HG02938 (cell line): Measurements from ENCODE around the gene C14orf180.

Experiments
- ATAC-seq: cut with Tn5 transposase; IDR thresholded peaks from one replicate; pipeline ENCODE4 v1.9.1; 2021; ENCODE audit warnings: mild to moderate bottlenecking, moderate library complexity; ENCODE audit not compliant: unreplicated experiment

Gene C14orf180

GRCh38 chr14:104549536-104550339 is 29.8 kb upstream of the C14orf180 start:
- ATAC-seq = no peak

GRCh38 chr14:104550340-104550860 is 29.2 kb upstream of the C14orf180 start:
- ATAC-seq = no peak

GRCh38 chr14:104550861-104551728 is 28.5 kb upstream of the C14orf180 start:
- ATAC-seq = no peak

- ATAC-seq = no peak
Observed at GRCh38 chr14:104551851-104552737, 27.5 kb upstream of the C14orf180 start.

- no peak for ATAC-seq
Observed at GRCh38 chr14:104552738-104553125, 26.8 kb upstream of the C14orf180 start.

- no peak for ATAC-seq
Observed at GRCh38 chr14:104553166-104554087, 26.1 kb upstream of the C14orf180 start.

GRCh38 chr14:104554088-104554607 is 25.4 kb upstream of the C14orf180 start:
- no peak for ATAC-seq

- no peak for ATAC-seq
Observed at GRCh38 chr14:104554608-104555429, 24.7 kb upstream of the C14orf180 start.

GRCh38 chr14:104555430-104556255 is 23.9 kb upstream of the C14orf180 start:
- ATAC-seq = no peak

GRCh38 chr14:104556256-104557021 is 23.1 kb upstream of the C14orf180 start:
- ATAC-seq = no peak

- ATAC-seq = no peak
Observed at GRCh38 chr14:104557086-104557485, 22.5 kb upstream of the C14orf180 start.

GRCh38 chr14:104557766-104558165 is 21.8 kb upstream of the C14orf180 start:
- no peak for ATAC-seq

GRCh38 chr14:104558231-104559027 is 21.1 kb upstream of the C14orf180 start:
- ATAC-seq = no peak

- no peak for ATAC-seq
Observed at GRCh38 chr14:104559028-104559803, 20.3 kb upstream of the C14orf180 start.

GRCh38 chr14:104559804-104560585 is 19.6 kb upstream of the C14orf180 start:
- ATAC-seq = no peak
